HPDE6-E6E7 (cell line): ENCODE measurements around the gene RBM38.

Experiments
- DNase-seq: peaks from one replicate; pipeline ENCODE4 v3.0.0; 2011; ENCODE audit warnings: missing footprints; ENCODE audit errors: extremely low spot score

RBM38 gene

GRCh38 chr20:57435498-57436222 is 44.5 kb downstream of the RBM38 start:
- peak; percentile 91 for DNase-seq

DNA sequence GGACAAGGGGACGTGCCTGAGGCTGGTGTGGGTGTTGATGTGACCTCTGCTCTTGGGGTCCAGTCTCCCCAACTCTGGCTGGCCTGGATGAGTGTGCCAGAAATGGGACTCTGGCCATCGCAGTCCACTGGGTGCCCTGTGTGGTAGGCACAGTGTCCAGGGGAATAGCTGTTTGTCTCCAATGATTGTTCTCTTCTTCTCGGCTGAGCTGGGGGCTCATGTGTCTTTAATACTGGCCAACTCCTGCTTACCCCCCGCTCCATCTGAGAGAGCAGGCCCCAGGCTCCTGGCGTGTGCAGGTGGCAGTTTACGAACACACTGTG is 45.0 kb downstream of the RBM38 start:
- no peak for DNase-seq

- DNase-seq, result no peak
Observed at GRCh38 chr20:57437267-57437666, 46.1 kb downstream of the RBM38 start.

DNA sequence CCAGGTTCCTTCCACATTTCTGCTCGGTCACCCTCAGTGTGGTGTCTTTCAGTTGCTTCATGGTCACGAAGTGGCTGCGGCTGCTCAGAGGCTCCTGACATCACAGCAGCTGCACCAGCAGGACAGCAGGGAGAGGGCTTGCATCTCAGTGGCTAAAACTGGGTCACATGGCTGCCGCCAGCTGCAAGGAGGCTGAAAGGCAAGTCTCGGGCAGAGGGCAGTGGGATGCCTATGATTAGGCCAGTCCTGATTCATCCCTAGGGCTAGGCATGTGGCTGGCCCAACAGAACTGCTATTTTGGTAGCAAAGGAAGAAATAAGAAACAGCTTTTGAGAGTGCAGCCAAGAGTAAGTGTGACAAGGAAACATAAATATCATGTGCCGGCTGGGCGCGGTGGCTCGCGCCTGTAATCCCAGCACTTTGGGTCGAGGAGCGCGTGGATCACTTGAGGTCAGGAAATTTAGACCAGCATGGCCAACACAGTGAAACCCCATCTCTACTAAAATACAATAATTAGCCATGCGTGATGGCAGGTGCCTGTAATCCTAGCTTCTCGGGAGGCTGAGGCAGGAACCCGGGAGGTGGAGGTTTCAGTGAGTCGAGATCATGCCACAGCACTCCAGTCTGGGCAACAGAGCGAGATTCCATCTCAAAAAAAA is 46.6 kb downstream of the RBM38 start:
- no peak for DNase-seq

- no peak for DNase-seq
Observed at GRCh38 chr20:57438552-57438951, 47.4 kb downstream of the RBM38 start.

- DNase-seq, result peak; percentile 33
Observed at GRCh38 chr20:57439432-57439831, 48.2 kb downstream of the RBM38 start.

- no peak for DNase-seq
Observed at GRCh38 chr20:57439993-57440392, 48.8 kb downstream of the RBM38 start.

GRCh38 chr20:57440678-57441509 is 49.7 kb downstream of the RBM38 start:
- no peak for DNase-seq

- no peak for DNase-seq
Observed at GRCh38 chr20:57441510-57442154, 50.4 kb downstream of the RBM38 start.

DNA sequence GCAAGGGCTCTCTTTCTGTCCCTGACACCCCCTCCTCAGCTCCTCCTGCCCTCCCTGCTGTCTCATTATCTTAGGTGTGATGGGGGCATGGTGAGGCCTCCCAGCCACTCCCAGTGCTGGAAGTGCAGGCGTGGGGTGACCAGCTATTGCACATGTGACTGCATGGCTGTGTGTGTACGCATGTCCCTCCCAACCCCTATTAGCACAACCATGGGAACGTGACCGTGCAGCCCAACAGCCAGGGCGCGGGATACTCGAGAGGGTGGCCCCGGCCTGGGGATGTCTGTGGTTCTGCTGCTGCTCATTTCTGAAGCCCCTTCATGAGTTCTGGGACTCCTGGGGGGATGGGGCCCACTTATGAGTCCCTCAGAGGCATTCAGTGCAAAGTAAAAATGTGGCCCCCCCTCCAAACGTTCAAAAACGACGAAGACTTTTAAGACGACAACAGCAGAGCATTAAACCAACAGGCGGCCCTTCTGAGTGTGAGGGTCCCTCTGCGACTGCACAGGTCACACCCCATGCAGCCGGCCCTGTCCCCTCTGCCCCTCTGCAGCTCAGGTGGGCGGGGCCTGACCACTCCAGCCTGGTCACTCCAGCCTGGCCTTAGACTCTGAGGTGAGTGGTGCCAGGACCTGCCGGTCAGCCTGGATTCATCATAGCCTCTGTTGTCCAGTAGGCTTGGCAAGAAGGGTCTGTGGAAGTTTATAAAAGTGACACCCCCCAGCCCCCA is 51.1 kb downstream of the RBM38 start:
- no peak for DNase-seq

GRCh38 chr20:57442888-57443239 is 51.7 kb downstream of the RBM38 start:
- no peak for DNase-seq

DNA sequence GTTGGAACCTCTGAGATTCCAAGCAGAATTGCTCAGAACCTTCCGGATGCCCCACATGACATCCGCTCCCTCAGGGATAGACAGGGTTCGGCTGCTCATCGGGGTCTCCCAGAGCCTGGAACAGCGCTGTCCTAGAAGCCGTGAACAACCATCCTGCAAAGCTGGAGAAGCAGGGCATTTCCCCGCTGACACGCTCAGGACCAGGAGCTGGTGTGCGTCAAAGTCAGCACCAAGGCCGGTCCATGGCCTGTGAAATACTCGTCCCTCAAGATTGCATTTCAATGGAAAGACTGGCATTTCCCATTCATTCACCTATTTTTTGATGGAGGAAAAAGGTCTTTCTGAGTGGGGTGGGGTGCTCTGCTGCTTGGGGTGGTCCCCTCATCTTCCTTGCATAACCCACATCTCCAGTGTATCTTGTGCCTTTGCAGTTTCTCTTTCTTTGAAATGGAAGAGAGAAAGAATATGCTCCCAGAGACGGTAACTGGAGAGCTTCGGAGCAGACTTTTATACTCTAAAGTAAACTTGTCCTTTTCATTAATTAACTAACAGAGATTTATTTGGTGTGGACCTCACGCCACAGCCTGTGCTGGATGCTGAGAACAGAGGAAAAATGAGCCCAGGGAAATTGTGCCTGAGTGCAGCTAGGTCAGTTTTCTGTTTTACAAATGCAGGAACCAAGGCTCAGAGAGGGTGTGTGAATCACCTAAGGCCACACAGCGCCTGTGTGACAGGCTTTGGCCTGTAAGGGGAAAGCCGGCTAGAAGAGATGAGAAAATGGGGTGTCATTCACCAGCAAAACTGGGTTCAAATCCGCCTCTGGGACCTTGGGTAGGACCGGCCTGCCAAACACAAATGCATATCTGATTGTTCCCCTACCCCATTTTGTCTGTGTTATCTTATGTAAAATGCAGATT is 52.4 kb downstream of the RBM38 start:
- no peak for DNase-seq

GRCh38 chr20:57444394-57445048 is 53.3 kb downstream of the RBM38 start:
- no peak for DNase-seq

GRCh38 chr20:57445298-57445697 is 54.1 kb downstream of the RBM38 start:
- no peak for DNase-seq

DNA sequence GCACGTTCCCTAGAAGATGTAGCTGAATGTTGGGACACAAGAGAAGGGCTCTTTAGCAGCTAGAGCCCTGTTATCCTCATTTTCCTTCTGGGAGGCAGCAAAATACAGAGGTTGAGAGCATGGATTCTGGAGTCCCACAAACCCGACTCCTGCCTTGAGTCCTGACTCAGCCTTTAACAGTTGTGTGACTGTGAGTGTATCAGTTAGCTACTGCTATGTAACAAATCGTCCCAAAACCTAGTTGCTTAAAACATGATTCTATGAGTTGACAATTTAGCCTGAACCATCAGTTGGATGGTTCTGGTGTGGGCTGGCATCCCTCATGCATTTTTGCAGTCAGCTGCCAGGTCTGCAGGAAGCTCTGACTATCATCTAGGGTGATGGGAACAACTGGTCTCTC is 54.6 kb downstream of the RBM38 start:
- DNase-seq, result no peak

DNA sequence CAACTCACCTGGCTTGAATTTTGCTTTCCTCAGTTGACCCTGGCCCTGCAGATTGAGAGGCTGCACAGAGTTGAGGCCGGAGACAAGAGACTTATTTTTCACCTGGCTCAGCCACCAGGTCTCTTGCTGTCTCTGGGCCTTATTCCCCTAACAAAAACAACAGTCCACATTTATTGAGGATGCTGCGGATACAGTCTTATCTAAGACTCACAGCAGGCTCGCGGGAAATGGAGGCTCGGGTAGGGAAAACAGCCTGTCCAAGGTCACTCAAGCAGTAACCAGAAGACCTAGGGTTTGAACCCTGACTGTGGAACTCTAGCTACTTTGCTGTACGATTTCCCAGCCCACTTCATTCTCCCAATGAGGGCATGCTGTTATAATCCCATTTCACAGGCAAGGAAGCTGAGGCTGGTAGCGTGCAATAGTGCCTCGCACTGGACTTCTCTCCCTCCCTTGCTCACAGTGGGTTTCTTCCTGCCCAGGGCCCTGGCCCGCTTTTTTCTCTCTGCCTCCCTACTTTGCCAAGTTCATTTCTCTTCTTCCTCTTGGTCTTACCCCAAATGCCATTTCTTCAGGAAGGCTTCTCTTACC is 57.7 kb downstream of the RBM38 start:
- DNase-seq, result no peak

DNA sequence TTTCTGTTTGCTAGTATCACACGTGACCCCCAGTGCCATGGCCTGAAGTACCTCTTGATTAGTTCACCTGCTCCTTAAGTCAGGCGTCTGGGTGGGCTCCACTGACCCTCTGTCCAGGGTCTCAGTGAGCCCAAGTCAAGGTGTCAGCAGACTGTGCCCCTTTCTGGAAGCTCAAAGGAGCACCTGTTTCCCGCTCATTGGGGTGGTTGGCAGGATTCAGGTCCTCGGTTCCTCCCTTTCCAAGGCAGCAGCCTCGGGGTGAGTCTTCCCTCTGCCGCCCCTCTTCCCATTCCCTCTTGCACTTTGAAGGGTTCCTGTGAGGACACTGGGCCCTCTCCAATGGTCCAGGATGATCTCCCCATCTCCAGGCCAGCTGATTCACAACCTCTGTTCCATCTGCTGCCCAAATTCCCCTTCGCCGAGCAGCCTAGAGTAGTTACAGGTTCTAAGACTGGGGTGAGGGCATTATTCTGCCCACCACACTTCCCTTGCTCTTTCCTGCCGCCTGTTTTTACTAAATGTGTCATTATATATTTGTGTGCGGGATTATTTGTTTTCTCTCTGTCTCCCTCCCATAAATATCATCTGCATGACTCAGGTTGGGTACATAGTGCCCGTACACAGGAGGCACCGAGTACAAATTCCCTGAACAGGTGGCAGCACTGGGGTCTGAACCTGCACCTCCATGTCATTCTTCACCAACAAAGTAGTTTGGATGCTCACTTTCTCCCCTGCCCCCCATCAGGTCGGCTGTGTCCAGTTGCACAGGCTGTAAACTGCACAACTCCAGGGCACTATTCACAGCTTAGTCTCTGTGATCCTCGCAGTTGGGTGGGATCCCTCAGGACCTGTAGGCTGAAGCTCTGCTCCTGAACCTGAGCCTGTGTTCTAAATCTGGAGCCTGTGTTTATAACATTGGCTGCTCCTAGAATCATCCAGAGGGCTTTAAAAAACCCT is 58.5 kb downstream of the RBM38 start:
- no peak for DNase-seq

GRCh38 chr20:57450419-57450818 is 59.2 kb downstream of the RBM38 start:
- DNase-seq, result no peak

GRCh38 chr20:57450931-57451330 is 59.7 kb downstream of the RBM38 start:
- no peak for DNase-seq
